Upper lobe of left lung (tissue), 4 donors: Measurements from ENCODE around the gene ARHGAP10.

ENCODE experiments used
- CTCF ChIP-seq, 6 experiments: fragments of 450-650 bp in 4 of 6; fragments of 200-600 bp in 2 of 6; sonication (generic) in 2 of 6; IDR thresholded peaks; one replicate each; pipeline ENCODE4 v1.5.1; 2016 to 2019; ENCODE audit warnings: antibody characterized with exemption in 6 of 6
- EP300 ChIP-seq, 4 donors: sonication (generic); formaldehyde crosslinking; IDR thresholded peaks; one replicate each; pipeline ENCODE4 v1.5.1; 2017; ENCODE audit warnings: antibody characterized with exemption in 4 of 4, control low read depth in 2 of 4
- POLR2A ChIP-seq, 4 donors: fragments of 450-650 bp; IDR thresholded peaks; one replicate each; pipeline ENCODE4 v1.5.1; 2016 to 2017; ENCODE audit warnings: antibody characterized with exemption in 4 of 4, mild to moderate bottlenecking in 2 of 4

DNA sequence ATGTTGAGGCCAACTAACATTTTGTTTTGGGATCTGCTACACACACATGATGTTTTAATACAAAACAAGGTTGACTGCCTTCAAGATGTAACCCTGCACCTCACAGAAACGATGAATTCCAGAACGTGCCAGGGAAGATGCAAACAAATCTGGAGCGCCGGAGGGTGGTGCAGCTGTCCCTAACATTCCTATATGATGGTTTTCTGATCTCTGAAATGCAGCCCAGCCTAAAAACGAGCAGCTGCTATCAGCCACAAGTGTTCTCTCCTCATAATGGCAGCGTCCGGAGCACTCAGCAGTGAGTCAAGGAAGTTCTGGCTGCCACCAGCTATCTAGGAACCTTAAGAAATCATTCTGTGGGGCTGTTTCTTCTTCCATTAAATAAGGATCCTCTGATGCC, 376.9 kb downstream of the ARHGAP10 start:
- no peak for TF ChIP-seq CTCF (IDR thresholded peaks at IDR 0.05)
- TF ChIP-seq EP300 (IDR thresholded peaks at IDR 0.05) = no peak
- no peak for TF ChIP-seq POLR2A (IDR thresholded peaks at IDR 0.05)
